Inflammatory macrophage treated with lipopolysaccharide for 1 hour (primary cell): Measurements from ENCODE around the gene APOC4.
"Not testable (repeated sequence)": the region's sequence is repeated elsewhere in the genome, so short reads cannot be mapped to it uniquely, and the experiment has no call there.

Source experiments
- DNase-seq, 2 donors: peaks; one replicate each; pipeline ENCODE4 v3.0.0-alpha.2; 2020 to 2022

Gene APOC4, protein sequence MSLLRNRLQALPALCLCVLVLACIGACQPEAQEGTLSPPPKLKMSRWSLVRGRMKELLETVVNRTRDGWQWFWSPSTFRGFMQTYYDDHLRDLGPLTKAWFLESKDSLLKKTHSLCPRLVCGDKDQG

DNA sequence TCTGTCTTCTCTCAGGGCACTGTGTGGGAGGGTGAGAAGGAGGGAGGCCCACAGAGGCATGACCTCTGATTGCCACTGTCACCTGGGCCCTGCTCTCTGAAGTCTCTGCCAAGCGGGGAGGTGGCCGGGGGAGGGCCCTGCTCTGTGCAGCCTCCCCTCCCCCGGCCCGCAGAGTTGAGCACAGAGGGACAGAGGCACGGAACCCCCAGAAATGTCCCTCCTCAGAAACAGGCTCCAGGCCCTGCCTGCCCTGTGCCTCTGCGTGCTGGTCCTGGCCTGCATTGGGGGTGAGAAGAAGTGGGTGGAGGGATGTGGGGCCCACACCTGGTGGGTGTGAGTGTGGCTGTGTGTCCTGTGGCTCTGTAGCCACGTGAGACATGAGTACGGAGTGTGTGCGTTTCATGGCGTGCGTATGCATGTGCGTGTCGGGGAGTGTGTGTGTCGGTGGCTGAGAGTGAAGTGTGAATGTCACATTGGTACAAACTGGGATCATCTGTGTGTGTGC is at the start of gene APOC4:
APOC4 (plus strand) TSS at position 171 of the 505 bp plus-strand sequence; CDS start at position 212, 41 bp downstream.
- DNase-seq: no peak

DNA sequence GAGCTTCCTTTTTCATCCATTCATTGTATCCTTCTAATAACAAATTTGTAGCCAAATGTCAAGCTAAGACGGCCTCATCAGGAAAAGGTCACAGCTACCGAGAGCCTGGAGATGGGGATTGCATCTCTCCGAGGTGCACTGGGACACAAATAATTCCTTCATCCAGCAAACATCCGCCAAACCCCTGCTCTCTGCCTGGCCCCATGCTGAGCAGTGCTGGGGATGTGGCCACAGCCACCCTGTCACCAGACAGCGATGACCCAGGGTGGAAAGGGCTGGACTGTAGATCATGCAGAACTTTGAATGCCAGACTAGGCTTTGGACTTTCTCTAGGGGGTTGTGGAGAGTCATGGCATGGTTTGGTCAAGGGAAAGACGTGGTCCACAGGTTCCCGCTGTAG is 49.1 kb upstream of the APOC4 start:
- DNase-seq: no peak

DNA sequence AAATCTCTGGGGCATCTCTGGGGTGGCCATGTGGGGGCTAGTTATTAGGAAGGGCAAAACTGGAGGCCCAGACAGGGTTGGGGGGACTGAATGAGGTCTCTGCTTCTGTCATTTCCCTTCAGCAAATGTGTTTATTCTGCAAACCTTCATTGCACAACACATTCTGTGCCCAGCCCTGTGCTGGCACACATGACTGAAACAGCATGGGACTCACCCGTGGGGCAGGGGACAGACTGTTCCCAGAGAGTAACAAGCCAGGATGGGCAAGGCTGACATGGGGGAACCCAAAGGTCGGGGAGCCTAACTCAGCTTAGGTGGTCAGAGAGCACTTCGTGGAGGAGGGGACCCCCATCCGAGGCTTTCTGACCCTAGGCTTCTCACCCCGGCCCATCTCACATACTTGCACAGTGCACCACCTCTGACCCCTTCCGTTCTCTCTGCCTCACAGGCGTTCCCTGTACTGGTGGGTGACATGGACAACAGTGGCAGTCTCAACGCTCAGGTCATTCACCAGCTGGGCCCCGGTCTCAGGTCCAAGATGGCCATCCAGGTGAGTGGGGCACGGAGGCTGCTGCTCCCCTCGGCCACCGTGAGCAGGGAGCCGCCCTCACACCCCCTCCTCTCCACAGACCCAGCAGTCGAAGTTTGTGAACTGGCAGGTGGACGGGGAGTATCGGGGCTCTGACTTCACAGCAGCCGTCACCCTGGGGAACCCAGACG is 48.5 kb upstream of the APOC4 start:
- DNase-seq: no peak

GRCh38 chr19:44894052-44894400 is 48.0 kb upstream of the APOC4 start:
- DNase-seq: peak; percentile 29 to 79

GRCh38 chr19:44894946-44895345 is 47.1 kb upstream of the APOC4 start:
- DNase-seq: no peak

DNA sequence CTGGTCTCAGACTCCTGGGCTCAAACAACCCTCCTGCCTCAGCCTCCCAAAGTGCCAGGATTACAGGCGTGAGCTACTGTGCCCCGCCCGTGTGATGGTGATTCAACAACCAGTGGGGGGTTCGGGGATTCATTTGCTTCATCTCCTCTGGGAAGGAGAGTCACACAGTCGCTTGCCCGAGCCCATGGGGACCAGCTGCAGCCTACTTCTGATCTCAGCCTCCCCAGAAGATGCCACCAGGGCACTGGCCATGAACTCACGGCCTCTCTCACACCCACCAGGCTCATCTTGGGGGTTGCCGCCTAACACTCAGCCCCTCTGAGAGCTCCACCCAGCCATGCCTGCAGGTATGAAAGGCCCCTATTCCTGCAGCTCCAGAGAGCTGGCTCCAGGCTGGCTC is 44.2 kb upstream of the APOC4 start:
- DNase-seq: no peak

- no peak for DNase-seq
Measured at GRCh38 chr19:44900328-44901244, 41.5 kb upstream of the APOC4 start.

GRCh38 chr19:44903216-44903601 is 38.8 kb upstream of the APOC4 start:
- no peak for DNase-seq

GRCh38 chr19:44903602-44904425 is 38.2 kb upstream of the APOC4 start:
- DNase-seq: peak; percentile 31 to 89

- no peak for DNase-seq
Measured at GRCh38 chr19:44904426-44904994, 37.5 kb upstream of the APOC4 start.

- peak in 1 of 2 donors; percentile 58 for DNase-seq
Measured at GRCh38 chr19:44905437-44906160, 36.4 kb upstream of the APOC4 start, which contains the start of gene APOE. TSS of gene APOE (plus strand) at chr19:44905796. CDS start at chr19:44906625, 829 bp downstream.

GRCh38 chr19:44907613-44908012 is 34.4 kb upstream of the APOC4 start:
- DNase-seq: no peak

DNA sequence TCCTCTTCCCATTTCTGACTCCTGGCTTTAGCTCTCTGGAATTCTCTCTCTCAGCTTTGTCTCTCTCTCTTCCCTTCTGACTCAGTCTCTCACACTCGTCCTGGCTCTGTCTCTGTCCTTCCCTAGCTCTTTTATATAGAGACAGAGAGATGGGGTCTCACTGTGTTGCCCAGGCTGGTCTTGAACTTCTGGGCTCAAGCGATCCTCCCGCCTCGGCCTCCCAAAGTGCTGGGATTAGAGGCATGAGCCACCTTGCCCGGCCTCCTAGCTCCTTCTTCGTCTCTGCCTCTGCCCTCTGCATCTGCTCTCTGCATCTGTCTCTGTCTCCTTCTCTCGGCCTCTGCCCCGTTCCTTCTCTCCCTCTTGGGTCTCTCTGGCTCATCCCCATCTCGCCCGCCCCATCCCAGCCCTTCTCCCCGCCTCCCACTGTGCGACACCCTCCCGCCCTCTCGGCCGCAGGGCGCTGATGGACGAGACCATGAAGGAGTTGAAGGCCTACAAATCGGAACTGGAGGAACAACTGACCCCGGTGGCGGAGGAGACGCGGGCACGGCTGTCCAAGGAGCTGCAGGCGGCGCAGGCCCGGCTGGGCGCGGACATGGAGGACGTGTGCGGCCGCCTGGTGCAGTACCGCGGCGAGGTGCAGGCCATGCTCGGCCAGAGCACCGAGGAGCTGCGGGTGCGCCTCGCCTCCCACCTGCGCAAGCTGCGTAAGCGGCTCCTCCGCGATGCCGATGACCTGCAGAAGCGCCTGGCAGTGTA is 33.8 kb upstream of the APOC4 start:
- no peak for DNase-seq

DNA sequence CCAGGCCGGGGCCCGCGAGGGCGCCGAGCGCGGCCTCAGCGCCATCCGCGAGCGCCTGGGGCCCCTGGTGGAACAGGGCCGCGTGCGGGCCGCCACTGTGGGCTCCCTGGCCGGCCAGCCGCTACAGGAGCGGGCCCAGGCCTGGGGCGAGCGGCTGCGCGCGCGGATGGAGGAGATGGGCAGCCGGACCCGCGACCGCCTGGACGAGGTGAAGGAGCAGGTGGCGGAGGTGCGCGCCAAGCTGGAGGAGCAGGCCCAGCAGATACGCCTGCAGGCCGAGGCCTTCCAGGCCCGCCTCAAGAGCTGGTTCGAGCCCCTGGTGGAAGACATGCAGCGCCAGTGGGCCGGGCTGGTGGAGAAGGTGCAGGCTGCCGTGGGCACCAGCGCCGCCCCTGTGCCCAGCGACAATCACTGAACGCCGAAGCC is 33.2 kb upstream of the APOC4 start:
- DNase-seq: no peak

GRCh38 chr19:44909775-44910174 is 32.3 kb upstream of the APOC4 start:
- DNase-seq: no peak

DNA sequence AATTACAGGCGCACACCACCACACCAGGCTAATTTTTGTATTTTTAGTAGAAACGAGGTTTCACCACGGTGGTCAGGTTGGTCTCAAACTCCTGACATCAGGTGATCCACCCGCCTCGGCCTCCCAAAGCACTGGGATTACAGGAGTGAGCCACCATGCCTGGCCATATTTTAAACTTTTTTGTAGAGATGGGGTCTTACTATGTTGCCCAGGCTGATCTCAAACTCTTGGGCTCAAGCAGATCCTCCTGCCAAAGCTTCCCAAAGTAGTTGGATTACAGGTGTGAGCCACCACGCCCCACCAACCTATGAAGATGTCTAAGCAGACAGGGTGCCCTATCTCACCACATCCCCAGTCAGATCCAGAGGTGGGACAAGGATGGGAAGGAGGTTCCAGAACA is 30.1 kb upstream of the APOC4 start:
- DNase-seq: not testable (repeated sequence)

GRCh38 chr19:44912854-44913253 is 29.2 kb upstream of the APOC4 start:
- peak; percentile 41 to 65 for DNase-seq

- DNase-seq: not testable (repeated sequence)
Measured at GRCh38 chr19:44913512-44914432, 28.3 kb upstream of the APOC4 start.

GRCh38 chr19:44914433-44915206 is 27.4 kb upstream of the APOC4 start, which contains the start of gene APOC1:
TSS of gene APOC1 (plus strand) at chr19:44914608. CDS start at chr19:44914892, 284 bp downstream.
- peak; percentile 78 to 89 for DNase-seq
